GM18520 (cell line): Measurements from ENCODE around the gene DAZ3.
"Not testable (repeated sequence)": the region's sequence is repeated elsewhere in the genome, so short reads cannot be mapped to it uniquely, and the experiment has no call there.

Source experiments
- ATAC-seq: cut with Tn5 transposase; IDR thresholded peaks from one replicate; pipeline ENCODE4 v1.9.1; 2021; ENCODE audit not compliant: unreplicated experiment

DAZ3 gene, protein sequence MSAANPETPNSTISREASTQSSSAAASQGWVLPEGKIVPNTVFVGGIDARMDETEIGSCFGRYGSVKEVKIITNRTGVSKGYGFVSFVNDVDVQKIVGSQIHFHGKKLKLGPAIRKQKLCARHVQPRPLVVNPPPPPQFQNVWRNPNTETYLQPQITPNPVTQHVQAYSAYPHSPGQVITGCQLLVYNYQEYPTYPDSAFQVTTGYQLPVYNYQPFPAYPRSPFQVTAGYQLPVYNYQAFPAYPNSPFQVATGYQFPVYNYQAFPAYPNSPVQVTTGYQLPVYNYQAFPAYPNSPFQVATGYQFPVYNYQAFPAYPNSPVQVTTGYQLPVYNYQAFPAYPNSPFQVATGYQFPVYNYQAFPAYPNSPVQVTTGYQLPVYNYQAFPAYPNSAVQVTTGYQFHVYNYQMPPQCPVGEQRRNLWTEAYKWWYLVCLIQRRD

DNA sequence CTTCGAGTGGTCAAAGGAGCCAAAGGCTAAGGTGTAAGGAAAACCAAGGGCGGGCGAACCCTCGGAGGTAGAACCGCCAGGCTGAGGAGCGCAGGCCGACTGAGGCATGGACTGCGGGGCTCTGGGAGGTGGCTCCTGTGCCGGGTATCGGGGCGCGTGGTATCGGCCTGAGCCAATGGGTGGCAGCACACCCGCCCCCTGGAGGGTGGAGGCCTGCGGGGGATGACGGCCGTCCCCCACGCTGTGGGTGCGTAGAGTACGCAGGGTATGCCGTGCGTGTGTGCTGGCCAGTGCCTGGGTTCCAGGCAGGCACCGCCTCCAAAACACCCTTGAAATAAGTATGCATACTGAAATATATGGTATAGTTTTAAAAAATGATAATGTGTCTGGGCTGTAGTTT, at the start of gene DAZ3:
Gene DAZ3 (minus strand): TSS at position 101 of the 400 bp plus-strand sequence. CDS start 208 bp downstream, outside the sequence.
- ATAC-seq = not testable (repeated sequence)

DNA sequence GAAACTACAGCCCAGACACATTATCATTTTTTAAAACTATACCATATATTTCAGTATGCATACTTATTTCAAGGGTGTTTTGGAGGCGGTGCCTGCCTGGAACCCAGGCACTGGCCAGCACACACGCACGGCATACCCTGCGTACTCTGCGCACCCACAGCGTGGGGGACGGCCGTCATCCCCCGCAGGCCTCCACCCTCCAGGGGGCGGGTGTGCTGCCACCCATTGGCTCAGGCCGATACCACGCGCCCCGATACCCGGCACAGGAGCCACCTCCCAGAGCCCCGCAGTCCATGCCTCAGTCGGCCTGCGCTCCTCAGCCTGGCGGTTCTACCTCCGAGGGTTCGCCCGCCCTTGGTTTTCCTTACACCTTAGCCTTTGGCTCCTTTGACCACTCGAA, 20.4 kb upstream of the DAZ3 start, which contains the start of gene DAZ4:
Gene DAZ4 (plus strand): TSS at position 301 of the 400 bp plus-strand sequence. CDS start 208 bp downstream, outside the sequence.
- not testable (repeated sequence) for ATAC-seq

DNA sequence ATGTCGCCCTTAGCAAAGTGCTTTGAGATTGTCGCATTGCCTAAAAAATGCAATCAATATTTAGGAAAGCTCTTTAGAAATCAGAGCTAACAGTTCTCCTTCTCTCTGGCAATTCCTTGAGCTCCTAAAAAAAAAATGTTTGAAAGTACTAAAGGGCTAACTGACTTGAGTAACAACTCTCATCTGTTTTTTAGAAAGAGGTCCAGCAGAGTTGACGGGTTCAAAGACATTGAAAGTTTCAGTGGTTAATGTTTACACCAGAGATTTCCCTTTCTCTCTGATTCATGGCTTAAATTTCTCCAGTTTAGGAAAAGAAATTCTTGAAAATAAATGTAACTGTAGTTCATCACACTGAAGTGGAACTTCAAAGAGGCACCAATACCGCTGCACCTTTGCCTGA, 11.9 kb upstream of the DAZ3 start:
- ATAC-seq = not testable (repeated sequence)

DNA sequence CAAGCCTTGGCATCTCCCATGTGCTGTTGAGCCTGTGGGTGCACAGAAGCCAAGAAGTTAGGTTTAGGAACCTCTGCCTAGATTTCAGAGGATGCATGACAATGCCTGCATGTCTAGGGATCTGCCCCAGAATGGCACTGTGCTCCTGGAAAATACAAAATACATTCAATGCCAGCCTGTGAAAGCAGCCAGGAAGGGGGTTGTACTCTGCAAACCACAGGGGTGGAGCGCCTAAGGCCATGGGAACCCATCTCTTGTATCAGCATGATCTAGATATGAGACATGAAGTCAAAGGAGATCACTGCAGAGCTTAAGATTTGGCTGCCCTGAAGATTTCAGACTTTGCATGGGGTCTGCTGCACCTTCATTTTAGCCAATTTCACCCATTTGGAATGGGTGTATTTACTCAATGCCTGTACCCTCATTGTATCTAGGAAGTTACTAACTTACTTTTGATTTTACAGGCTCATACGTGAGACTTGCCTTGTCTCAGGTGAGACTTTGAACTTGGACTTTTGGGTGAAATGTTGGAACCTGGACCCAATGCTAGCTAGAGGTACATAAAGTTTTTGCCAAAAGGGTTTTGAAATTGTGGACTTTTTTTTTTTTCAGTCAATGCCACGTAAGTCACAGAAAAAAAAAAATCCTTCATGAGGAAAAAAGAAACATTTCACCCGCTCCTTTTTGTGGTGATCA, 11.1 kb upstream of the DAZ3 start:
- ATAC-seq = not testable (repeated sequence)

DNA sequence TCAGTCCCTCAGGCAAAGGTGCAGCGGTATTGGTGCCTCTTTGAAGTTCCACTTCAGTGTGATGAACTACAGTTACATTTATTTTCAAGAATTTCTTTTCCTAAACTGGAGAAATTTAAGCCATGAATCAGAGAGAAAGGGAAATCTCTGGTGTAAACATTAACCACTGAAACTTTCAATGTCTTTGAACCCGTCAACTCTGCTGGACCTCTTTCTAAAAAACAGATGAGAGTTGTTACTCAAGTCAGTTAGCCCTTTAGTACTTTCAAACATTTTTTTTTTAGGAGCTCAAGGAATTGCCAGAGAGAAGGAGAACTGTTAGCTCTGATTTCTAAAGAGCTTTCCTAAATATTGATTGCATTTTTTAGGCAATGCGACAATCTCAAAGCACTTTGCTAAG, 8.6 kb upstream of the DAZ3 start:
- ATAC-seq = not testable (repeated sequence)
